Heart left ventricle (tissue), 16 donors: ENCODE measurements around the gene RNF145. TPM values are rescaled to one million over a fixed set of nuclear protein-coding genes. Genes with fewer than 3 reads are reported as not detected.

Experiments
- ATAC-seq, 4 donors: fragments of 200-7000 bp; cut with Tn5 transposase; one replicate each; pipeline ENCODE4 v1.9.1; 2020 to 2022; ENCODE audit warnings: moderate library complexity in 4 of 4, mild to moderate bottlenecking in 3 of 4, moderate number of reproducible peaks in 1 of 4
- DNase-seq, 5 donors: peaks; one replicate each; pipeline ENCODE4 v3.0.0-alpha.2; 2020
- H3K27ac ChIP-seq, 12 donors: fragments of 200-600 bp; sonication (generic) in 4 of 12; one replicate each; pipeline versions ENCODE4 v1.5.0 to v1.8.0; 2016 to 2022; ENCODE audit warnings: mild to moderate bottlenecking in 2 of 12
- H3K27me3 ChIP-seq, 9 donors: fragments of 200-600 bp; sonication (generic) in 2 of 9; one replicate each; pipeline versions ENCODE4 v1.5.1 to v1.8.0; 2016 to 2022; ENCODE audit warnings: mild to moderate bottlenecking in 3 of 9
- H3K36me3 ChIP-seq, 9 donors: fragments of 200-600 bp; sonication (generic) in 2 of 9; one replicate each; pipeline versions ENCODE4 v1.5.0 to v1.8.0; 2018 to 2022; ENCODE audit warnings: mild to moderate bottlenecking in 2 of 9
- H3K4me1 ChIP-seq, 12 donors: fragments of 200-600 bp; sonication (generic) in 4 of 12; one replicate each; pipeline versions ENCODE4 v1.5.0 to v1.8.0; 2016 to 2022; ENCODE audit warnings: mild to moderate bottlenecking in 3 of 12
- H3K4me3 ChIP-seq, 12 donors: fragments of 200-600 bp; sonication (generic) in 4 of 12; one replicate each; pipeline versions ENCODE4 v1.5.0 to v1.8.0; 2017 to 2022; ENCODE audit warnings: mild to moderate bottlenecking in 9 of 12, moderate library complexity in 4 of 12
- H3K9me3 ChIP-seq, 12 donors: fragments of 200-600 bp; sonication (generic) in 4 of 12; one replicate each; pipeline versions ENCODE4 v1.5.0 to v1.8.0; 2016 to 2022; ENCODE audit warnings: mild to moderate bottlenecking in 1 of 12
- POLR2A ChIP-seq, 2 donors: fragments of 450-650 bp; IDR thresholded peaks; one replicate each; pipeline ENCODE4 v1.6.1; 2017; ENCODE audit warnings: antibody characterized with exemption in 2 of 2, mild to moderate bottlenecking in 2 of 2, moderate library complexity in 2 of 2
- WGBS, 4 donors: extraction: QIAGEN DNeasy Blood & Tissue Kit in 2 of 4; methylation state at CpG; one replicate each; pipeline versions ENCODE4 v1.1.5 to v1.1.7; 2013 to 2018; 5-methylcytosine and 5-hydroxymethylcytosine counted together
- intact Hi-C, 10 donors: fragments of 100-400 bp; cut with DNase I; formaldehyde crosslinking; loops; one replicate each; pipeline versions ENCODE4 v1.11.1 to v1.14.2; 2022
- polyA plus RNA-seq, 2 donors: library from polyadenylated mRNA; stranded (reverse); fragments of 200-250 nt; gene quantifications; one replicate each; pipeline ENCODE4 v1.2.3, GENCODE V29; 2013
- total RNA-seq, 9 donors: library from RNA; depleted of rRNA in 2 of 9; stranded (reverse); fragments of >200 nt in 2 of 9; fragmentation: NEBNext Ultra II Directional in 3 of 9; extraction: Animal tissue kit (Norgen Biotek cat#: 25700) in 3 of 9; gene quantifications; one replicate each; pipeline versions ENCODE4 v1.1.0 to v1.2.4, GENCODE V29; 2016 to 2023
- TF ChIP-seq, protein P1 (sequence below), 12 donors: fragments of 200-600 bp; sonication (generic) in 4 of 12; IDR thresholded peaks; one replicate each; pipeline versions ENCODE4 v1.5.0 to v1.8.0; 2018 to 2022; ENCODE audit warnings: antibody characterized with exemption in 12 of 12, mild to moderate bottlenecking in 5 of 12
- donor health status: ischemic (EF 13 %, LVEDD 7.1; RV severe dilation, severe dysfunction).
- donor health status: healthy with polysubstance abuse.
- donor health status: DM: no; HTN: yes; CAD: no.
- donor health status: DM: no; HTN: no; CAD: no.
- donor health status: ischemic (EF 25% LVEDD 6.9; RV normal size, moderate dysfunction).
- donor health status: ischemic (EF 25% LVEDD 5.7; RV mildly dilated, moderate dysfunction).
- donor health status: healthy.
- donor health status: DM: yes; HTN: yes; CAD: no.
- donor health status: ischemic (EF 35%, LVEDD 5.7; RV mildly dilated, moderate dysfunction).
- donor health status: nonischemic (EF 11% LVEDD 7.7; RV severe dilation, severe dysfunction).
- donor health status: DM: yes; HTN: yes; CAD: no.
- donor health status: PGD.
- donor health status: ischemic (EF 29% LVEDD 5.4; RV normal size, mild dysfunction).
- donor health status: nonischemic (EF 23%, LVEDD 6.1; RV moderate dilation, normal function).

The RNF145 gene
- total and polyA plus RNA-seq, 11 donors: 6.2 to 69.0 (median 25.2) TPM

DNA sequence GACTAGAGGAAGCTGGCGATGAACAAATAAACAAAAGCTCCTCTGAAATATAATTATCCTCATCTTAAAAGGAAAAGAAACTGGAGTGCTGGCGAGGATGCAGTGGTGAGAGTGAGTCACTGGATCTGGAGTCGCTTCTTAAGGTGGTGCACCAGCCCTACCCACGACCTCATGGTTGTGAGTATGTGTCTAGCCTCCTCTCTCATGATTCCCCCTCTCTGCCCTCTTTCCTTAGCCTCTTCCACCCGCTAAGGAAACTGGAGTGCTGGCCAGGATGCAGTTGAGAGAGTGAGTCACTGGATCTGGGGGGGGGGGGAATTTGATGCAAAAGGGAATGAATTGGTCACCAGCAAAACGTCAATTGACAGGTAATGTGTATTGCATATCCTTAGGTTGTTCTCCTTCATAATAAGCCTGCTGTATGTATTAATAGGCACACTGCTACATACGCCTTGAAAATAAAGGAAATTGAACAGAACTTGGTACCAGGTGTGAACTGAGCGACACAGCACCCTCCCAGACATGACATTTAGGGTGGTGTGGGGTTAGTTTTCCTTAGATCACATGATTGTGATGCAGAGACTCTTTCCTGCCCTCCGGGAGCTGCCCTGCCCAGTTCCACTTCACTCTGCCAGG is 73.3 kb downstream of the RNF145 start:
- Histone ChIP-seq H3K9me3 (no peaks in the 10 kb centered on the region), H3K27me3 (peaks cover 0 to 10% (median 2%) of the 10 kb centered on the region in 9 donors), H3K4me1 (peaks cover 0 to 8% (median 0%) of the 10 kb centered on the region in 12 donors), H3K4me3 (no peak overlapping the region), H3K27ac (no peak overlapping the region), H3K36me3 (no peaks in the 10 kb centered on the region)
- TF ChIP-seq, protein P1, sequence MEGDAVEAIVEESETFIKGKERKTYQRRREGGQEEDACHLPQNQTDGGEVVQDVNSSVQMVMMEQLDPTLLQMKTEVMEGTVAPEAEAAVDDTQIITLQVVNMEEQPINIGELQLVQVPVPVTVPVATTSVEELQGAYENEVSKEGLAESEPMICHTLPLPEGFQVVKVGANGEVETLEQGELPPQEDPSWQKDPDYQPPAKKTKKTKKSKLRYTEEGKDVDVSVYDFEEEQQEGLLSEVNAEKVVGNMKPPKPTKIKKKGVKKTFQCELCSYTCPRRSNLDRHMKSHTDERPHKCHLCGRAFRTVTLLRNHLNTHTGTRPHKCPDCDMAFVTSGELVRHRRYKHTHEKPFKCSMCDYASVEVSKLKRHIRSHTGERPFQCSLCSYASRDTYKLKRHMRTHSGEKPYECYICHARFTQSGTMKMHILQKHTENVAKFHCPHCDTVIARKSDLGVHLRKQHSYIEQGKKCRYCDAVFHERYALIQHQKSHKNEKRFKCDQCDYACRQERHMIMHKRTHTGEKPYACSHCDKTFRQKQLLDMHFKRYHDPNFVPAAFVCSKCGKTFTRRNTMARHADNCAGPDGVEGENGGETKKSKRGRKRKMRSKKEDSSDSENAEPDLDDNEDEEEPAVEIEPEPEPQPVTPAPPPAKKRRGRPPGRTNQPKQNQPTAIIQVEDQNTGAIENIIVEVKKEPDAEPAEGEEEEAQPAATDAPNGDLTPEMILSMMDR (IDR thresholded peaks at IDR 0.05): no peak
- TF ChIP-seq POLR2A (IDR thresholded peaks at IDR 0.05): no peak
- ATAC-seq: no peak
- intact Hi-C loops: loop anchor here in 7 of 10 donors (10.0 kb wide), 6 partner anchors 441 to 1371 kb away; no protein-coding TSS in a partner anchor
- no peak for DNase-seq
- WGBS, 4 donors: 55 to 67% (median 61%) methylated on average over 9 of the region's 9 CpGs

DNA sequence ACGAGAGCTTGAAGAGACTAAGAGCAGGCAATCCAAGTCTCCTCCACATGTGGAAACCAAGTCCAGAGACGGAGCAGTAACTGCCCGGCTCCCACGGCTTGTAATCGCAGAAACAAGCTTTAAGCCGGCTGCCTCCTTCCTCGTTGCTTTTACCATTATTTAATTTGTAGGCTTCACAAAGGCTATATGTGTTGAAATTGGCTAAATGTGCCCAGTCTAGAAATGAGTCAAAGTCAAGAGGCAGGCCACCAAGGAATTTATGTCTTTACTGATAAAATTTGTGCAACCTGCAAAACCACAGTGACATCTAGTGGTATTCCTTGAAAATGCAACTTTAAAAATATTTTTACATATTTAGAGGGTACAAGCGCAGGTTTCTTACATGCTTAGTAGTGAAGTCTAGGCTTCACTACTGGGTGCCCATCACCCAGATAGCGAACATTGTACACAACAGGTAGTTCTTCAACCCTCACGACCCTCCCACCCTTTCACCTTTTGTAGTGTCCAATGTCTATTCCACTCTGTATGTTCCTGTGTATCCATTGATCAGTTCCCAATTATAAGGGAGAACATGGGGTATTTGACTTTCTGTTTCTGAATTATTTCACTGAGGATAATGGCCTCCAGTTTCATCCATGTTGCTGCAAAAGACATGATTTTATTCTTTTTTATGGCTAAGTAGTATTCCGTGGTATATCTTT is 76.2 kb downstream of the RNF145 start:
- 36 to 44% (median 40%) methylated on average over 11 of the region's 11 CpGs for WGBS, 4 donors
- Histone ChIP-seq H3K4me3 (peak overlapping the region in 8 of 12 donors; percentile 6 to 41 (median 28)), H3K9me3 (no peaks in the 10 kb centered on the region), H3K27ac (peak overlapping the region in 1 of 12 donors; percentile 25), H3K27me3 (peaks cover 0 to 7% (median 0%) of the 10 kb centered on the region in 9 donors), H3K4me1 (peaks cover 0 to 8% (median 0%) of the 10 kb centered on the region in 12 donors), H3K36me3 (no peaks in the 10 kb centered on the region)
- ATAC-seq (peak in 3 of 4 donors; percentile 44 to 78 (median 58)), DNase-seq (no peak)
- intact Hi-C loops: loop anchor here (1.0 to 10.0 kb wide), 13 partner anchors 438 to 1371 kb away; no protein-coding TSS in a partner anchor
- TF ChIP-seq, protein P1 (IDR thresholded peaks at IDR 0.05): peak; percentile 74 to 88 (median 82)
- no peak for TF ChIP-seq POLR2A (IDR thresholded peaks at IDR 0.05)

- 64 to 80% (median 72%) methylated on average over 5 of the region's 5 CpGs for WGBS, 4 donors
- H3K27me3 ChIP-seq: peaks cover 0 to 2% (median 0%) of the 10 kb centered on the region in 9 donors
- TF ChIP-seq, protein P1 (IDR thresholded peaks at IDR 0.05): no peak
- no peak for TF ChIP-seq POLR2A (IDR thresholded peaks at IDR 0.05)
- peaks cover 0 to 3% (median 0%) of the 10 kb centered on the region in 12 donors for H3K9me3 ChIP-seq
- DNase-seq (no peak), ATAC-seq (no peak)
- no peaks in the 10 kb centered on the region for H3K36me3 ChIP-seq
- H3K4me3 ChIP-seq: peak overlapping the region in 7 of 12 donors; percentile 6 to 41 (median 29)
- peaks cover 0 to 8% (median 0%) of the 10 kb centered on the region in 12 donors for H3K4me1 ChIP-seq
- H3K27ac ChIP-seq: peak overlapping the region in 1 of 12 donors; percentile 25
- intact Hi-C loops: loop anchor here (1.0 to 10.0 kb wide), 13 partner anchors 437 to 1370 kb away; no protein-coding TSS in a partner anchor
Measured at GRCh38 chr5:159132429-159133040, 76.8 kb downstream of the RNF145 start.
